Measurements from ENCODE around the gene TAF4B.
"Not testable (repeated sequence)": the region's sequence is repeated elsewhere in the genome, so short reads cannot be mapped to it uniquely, and the experiment has no call there.

The TAF4B gene

GRCh38 chr18:26307161-26307773, 81.0 kb downstream of the TAF4B start:
- no peak for DNase-seq

GRCh38 chr18:26309281-26309680, 83.0 kb downstream of the TAF4B start:
- DNase-seq, result no peak

GRCh38 chr18:26312199-26312598, 86.0 kb downstream of the TAF4B start:
- no peak for DNase-seq

GRCh38 chr18:26317398-26317797, 91.2 kb downstream of the TAF4B start:
- DNase-seq, result no peak

GRCh38 chr18:26320686-26321085, 94.4 kb downstream of the TAF4B start:
- DNase-seq, result no peak

GRCh38 chr18:26322890-26323653, 96.8 kb downstream of the TAF4B start:
- DNase-seq, result no peak

GRCh38 chr18:26325771-26326170, 99.5 kb downstream of the TAF4B start:
- no peak for DNase-seq

GRCh38 chr18:26327062-26327461, 100.8 kb downstream of the TAF4B start:
- DNase-seq, result no peak

GRCh38 chr18:26332991-26333390, 106.7 kb downstream of the TAF4B start:
- DNase-seq, result no peak

GRCh38 chr18:26335156-26335555, 108.9 kb downstream of the TAF4B start:
- DNase-seq, result no peak

- no peak for DNase-seq
Observed at GRCh38 chr18:26335571-26336487, 109.6 kb downstream of the TAF4B start.

- DNase-seq, result no peak
Observed at GRCh38 chr18:26336572-26336971, 110.3 kb downstream of the TAF4B start.

GRCh38 chr18:26342646-26343045, 116.4 kb downstream of the TAF4B start:
- DNase-seq, result no peak

GRCh38 chr18:26350961-26351360, 124.7 kb downstream of the TAF4B start:
- no peak for DNase-seq

- DNase-seq, result no peak
Observed at GRCh38 chr18:26356045-26356785, 130.0 kb downstream of the TAF4B start.

GRCh38 chr18:26357960-26358359, 131.7 kb downstream of the TAF4B start:
- DNase-seq, result no peak

GRCh38 chr18:26362021-26362420, 135.8 kb downstream of the TAF4B start:
- DNase-seq, result no peak

GRCh38 chr18:26367425-26367824, 141.2 kb downstream of the TAF4B start:
- DNase-seq, result no peak

- DNase-seq, result no peak
Observed at GRCh38 chr18:26370037-26370436, 143.8 kb downstream of the TAF4B start.

- no peak for DNase-seq
Observed at GRCh38 chr18:26376105-26376504, 149.9 kb downstream of the TAF4B start.

- no peak for DNase-seq
Observed at GRCh38 chr18:26378701-26379100, 152.5 kb downstream of the TAF4B start.

GRCh38 chr18:26381555-26381954, 155.3 kb downstream of the TAF4B start:
- DNase-seq, result not testable (repeated sequence)

All from activated CD4-positive, alpha-beta T cell treated with anti-CD3 and anti-CD28 coated beads for 1 hour (primary cell).